ENCODE measurements around the gene ISM1.

The ISM1 gene
- total RNA-seq: 6.1 to 17.9 (median 16.2) reads per million in 3 experiments

GRCh38 chr20:13220904-13221297 is at the start of gene ISM1:
ISM1 (plus strand) TSS chr20:13221274; CDS start chr20:13221777, 503 bp downstream.
- peak; percentile 46 for DNase-seq

GRCh38 chr20:13173201-13173600 is 47.9 kb upstream of the ISM1 start:
- no peak for DNase-seq

GRCh38 chr20:13174402-13174801 is 46.7 kb upstream of the ISM1 start:
- no peak for DNase-seq

GRCh38 chr20:13180986-13181889 is 39.8 kb upstream of the ISM1 start:
- DNase-seq: no peak

- no peak for DNase-seq
These were observed 38.1 kb upstream of the ISM1 start for GRCh38 chr20:13183005-13183404.

- no peak for DNase-seq
These were observed 34.9 kb upstream of the ISM1 start for GRCh38 chr20:13186043-13186774.

GRCh38 chr20:13187899-13188298 is 33.2 kb upstream of the ISM1 start:
- no peak for DNase-seq

GRCh38 chr20:13199279-13199678 is 21.8 kb upstream of the ISM1 start:
- DNase-seq: no peak

- no peak for DNase-seq
These were observed 20.1 kb upstream of the ISM1 start for GRCh38 chr20:13200767-13201500.

GRCh38 chr20:13202565-13202964 is 18.5 kb upstream of the ISM1 start:
- DNase-seq: no peak

- no peak for DNase-seq
These were observed 15.6 kb upstream of the ISM1 start for GRCh38 chr20:13205425-13205824.

GRCh38 chr20:13205848-13206434 is 15.1 kb upstream of the ISM1 start:
- no peak for DNase-seq

GRCh38 chr20:13207016-13207415 is 14.1 kb upstream of the ISM1 start:
- DNase-seq: no peak

GRCh38 chr20:13211956-13212618 is 9.0 kb upstream of the ISM1 start:
- no peak for DNase-seq

- no peak for DNase-seq
These were observed 8.3 kb upstream of the ISM1 start for GRCh38 chr20:13212750-13213149.

- DNase-seq: no peak
These were observed 7.7 kb upstream of the ISM1 start for GRCh38 chr20:13213335-13213734.

GRCh38 chr20:13216533-13216932 is 4.5 kb upstream of the ISM1 start:
- DNase-seq: no peak

- no peak for DNase-seq
These were observed 1.5 kb upstream of the ISM1 start for GRCh38 chr20:13219327-13220193.

- peak; percentile 27 for DNase-seq
These were observed 725 bp upstream of the ISM1 start for GRCh38 chr20:13220194-13220903.

GRCh38 chr20:13221313-13221672 is 219 bp downstream of the ISM1 start:
- no peak for DNase-seq
